Measurements from ENCODE around the gene WDR82. TPM values are rescaled to one million over a fixed set of nuclear protein-coding genes. Genes with fewer than 3 reads are reported as not detected.

WDR82 gene
- total and polyA plus RNA-seq, 9 of the 15 experiments (the other 6 are each of a cell fraction or from before 2014, with no cell fraction given), result 6.4 to 62.9 (median 37.1) TPM

DNA sequence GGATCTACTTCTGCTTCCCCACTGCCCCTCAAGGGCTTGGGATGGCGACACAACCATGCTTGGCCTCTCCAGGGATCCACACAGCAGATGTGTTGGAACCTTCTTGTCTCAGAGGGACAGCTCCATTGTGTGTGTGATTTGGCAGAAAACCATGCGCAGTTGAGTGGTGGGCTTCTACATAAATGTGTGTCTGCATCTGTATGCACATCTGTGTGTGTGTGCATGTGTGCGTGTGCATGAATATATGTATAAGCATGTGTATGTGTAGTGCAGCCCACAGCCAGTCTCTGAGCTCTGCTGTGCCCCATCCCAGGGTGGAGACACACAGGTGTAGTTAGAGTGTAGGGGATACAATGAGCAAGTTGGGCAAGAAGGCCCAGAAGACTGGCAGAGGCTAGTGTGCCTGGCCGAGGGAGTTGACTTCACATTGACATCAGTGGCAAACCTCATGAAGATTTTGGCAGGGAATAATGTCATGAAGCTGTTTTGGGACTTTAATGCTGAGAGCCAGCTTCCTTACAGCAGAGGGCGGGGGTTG is 17.3 kb upstream of the WDR82 start:
- Histone ChIP-seq H3K9ac (ENCODE audit: insufficient read depth in 1 of 2, low read depth in 2 of 2, low read length in 2 of 2) (no peak overlapping the region), H3K9me3 (replicated peaks; ENCODE audit: control insufficient read depth, insufficient read depth, low read depth, low read length) (no peaks in the 10 kb centered on the region), H4K20me1 (replicated peaks; ENCODE audit: control insufficient read depth, insufficient read depth, low read length) (no peaks in the 10 kb centered on the region), H3K27ac (ENCODE audit: extremely low read depth, low read depth, low read length) (no peak overlapping the region), H3K4me3 (no peak overlapping the region), H3K79me2 (ENCODE audit: control insufficient read depth, insufficient read depth, low read length) (no peaks in the 10 kb centered on the region), H2AFZ (ENCODE audit: low read depth, low read length) (no peak overlapping the region), H3K36me3 (ENCODE audit: control insufficient read depth, insufficient read depth, low read length) (peaks cover 4% of the 10 kb centered on the region; the same call in 2 of the 3 replicates), H3K4me1 (replicated peaks in 1 of 2; ENCODE audit: control insufficient read depth in 2 of 2, insufficient read depth in 2 of 2, low read length in 2 of 2) (peaks cover 27 to 52% of the 10 kb centered on the region in 2 experiments), H3K27me3 (ENCODE audit: control insufficient read depth in 2 of 2, insufficient read depth in 2 of 2, low read length in 2 of 2) (no peaks in the 10 kb centered on the region), H3K9me1 (ENCODE audit: control insufficient read depth, insufficient read depth, low read length) (no peaks in the 10 kb centered on the region), H3K4me2 (ENCODE audit: insufficient read depth, low read length) (no peak overlapping the region)
- ATAC-seq (no peak), FAIRE-seq (no peak), DNase-seq (ENCODE audit: extremely low read depth in 1 of 4, low spot score in 3 of 4) (no peak)
- CTCF ChIA-PET (ENCODE audit: low intra/inter-chr PET ratio), result interaction anchor here (0.6 kb wide), 1 partner anchor 15 kb away, joined by 3 read pairs; no protein-coding TSS in a partner anchor
- no peak for TF ChIP-seq ZNF140 (CRISPR knock-in tag; IDR thresholded peaks at IDR 0.05)
- TF ChIP-seq, protein P1, sequence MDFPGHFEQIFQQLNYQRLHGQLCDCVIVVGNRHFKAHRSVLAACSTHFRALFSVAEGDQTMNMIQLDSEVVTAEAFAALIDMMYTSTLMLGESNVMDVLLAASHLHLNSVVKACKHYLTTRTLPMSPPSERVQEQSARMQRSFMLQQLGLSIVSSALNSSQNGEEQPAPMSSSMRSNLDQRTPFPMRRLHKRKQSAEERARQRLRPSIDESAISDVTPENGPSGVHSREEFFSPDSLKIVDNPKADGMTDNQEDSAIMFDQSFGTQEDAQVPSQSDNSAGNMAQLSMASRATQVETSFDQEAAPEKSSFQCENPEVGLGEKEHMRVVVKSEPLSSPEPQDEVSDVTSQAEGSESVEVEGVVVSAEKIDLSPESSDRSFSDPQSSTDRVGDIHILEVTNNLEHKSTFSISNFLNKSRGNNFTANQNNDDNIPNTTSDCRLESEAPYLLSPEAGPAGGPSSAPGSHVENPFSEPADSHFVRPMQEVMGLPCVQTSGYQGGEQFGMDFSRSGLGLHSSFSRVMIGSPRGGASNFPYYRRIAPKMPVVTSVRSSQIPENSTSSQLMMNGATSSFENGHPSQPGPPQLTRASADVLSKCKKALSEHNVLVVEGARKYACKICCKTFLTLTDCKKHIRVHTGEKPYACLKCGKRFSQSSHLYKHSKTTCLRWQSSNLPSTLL (IDR thresholded peaks at IDR 0.05), result no peak
- TF ChIP-seq PHTF2 (CRISPR knock-in tag; IDR thresholded peaks at IDR 0.05), result no peak
- no peak for TF ChIP-seq ZNF445 (CRISPR knock-in tag; IDR thresholded peaks at IDR 0.05; ENCODE audit: low read depth)
- TF ChIP-seq ETV6 (IDR thresholded peaks at IDR 0.05; ENCODE audit: borderline replicate concordance in 1 of 2, low read depth in 2 of 2, low read length in 1 of 2), result no peak
- TF ChIP-seq ETV6 (CRISPR knock-in tag; IDR thresholded peaks at IDR 0.05; ENCODE audit: borderline replicate concordance), result no peak
- in situ Hi-C loops (cut with MboI), result loop anchor here (10.0 kb wide), 2 partner anchors 89 to 149 kb away; partner anchors contain the start of gene SEMA3G
- no TSS peak for BruUV-seq (replicated peaks)
- intact Hi-C loops (cut with micrococcal nuclease), result no loop called here
- POLR2A ChIA-PET, result interaction anchor here (2.0 kb wide), 1 partner anchor 9 kb away, joined by 9 read pairs; the partner anchor contains the start of gene GLYCTK
- WGBS (ENCODE audit: insufficient coverage, low coverage, missing lambda C conversion rate), result 63% methylated on average over 5 of the region's 5 CpGs
